GM18873 (cell line): ENCODE results near the gene MDM2.

ENCODE experiments used
- ATAC-seq: cut with Tn5 transposase; IDR thresholded peaks from one replicate; pipeline ENCODE4 v1.9.1; 2021; ENCODE audit warnings: mild to moderate bottlenecking, moderate library complexity, moderate number of reproducible peaks; ENCODE audit not compliant: unreplicated experiment, low FRiP score

The MDM2 gene

DNA sequence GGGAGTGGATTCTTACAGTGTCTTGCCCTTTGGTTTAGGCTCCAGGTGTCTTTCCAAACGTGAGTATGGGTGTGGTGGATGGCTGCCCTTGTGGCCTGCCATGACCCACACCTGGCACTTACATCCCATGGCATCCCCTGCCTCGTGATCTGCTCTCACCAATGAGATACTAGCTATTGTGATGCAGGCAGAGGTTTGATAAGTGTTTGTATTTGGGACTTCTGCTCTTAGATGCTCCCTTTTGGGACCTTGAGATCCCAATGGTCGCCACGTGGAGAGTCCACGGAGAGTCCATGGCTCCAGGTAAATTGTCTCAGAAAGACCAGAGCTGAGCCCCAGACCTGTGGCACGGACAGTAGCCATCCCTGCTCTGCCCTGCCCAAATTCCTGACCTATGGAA lies 62.5 kb downstream of the MDM2 start:
- no peak for ATAC-seq

DNA sequence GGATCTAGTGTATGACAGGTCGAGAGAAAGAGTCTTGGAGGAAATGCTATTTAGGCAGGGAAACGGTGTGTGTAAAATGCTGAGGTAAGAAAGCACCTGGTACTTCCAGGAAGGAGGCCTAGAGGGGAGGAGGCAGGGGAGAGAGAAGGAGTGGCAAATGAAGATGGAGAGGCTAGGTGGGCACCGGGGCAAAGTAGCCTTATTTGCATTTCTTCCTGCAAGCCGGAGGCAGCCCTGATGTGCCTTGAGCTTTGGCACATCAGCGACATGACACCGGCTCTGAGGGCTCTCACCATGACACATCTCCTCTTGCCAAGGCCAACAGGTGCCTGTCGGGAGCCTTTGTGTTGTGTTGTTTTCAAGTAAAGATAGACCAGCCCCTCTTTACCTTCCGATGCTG lies 63.4 kb downstream of the MDM2 start:
- ATAC-seq = no peak

DNA sequence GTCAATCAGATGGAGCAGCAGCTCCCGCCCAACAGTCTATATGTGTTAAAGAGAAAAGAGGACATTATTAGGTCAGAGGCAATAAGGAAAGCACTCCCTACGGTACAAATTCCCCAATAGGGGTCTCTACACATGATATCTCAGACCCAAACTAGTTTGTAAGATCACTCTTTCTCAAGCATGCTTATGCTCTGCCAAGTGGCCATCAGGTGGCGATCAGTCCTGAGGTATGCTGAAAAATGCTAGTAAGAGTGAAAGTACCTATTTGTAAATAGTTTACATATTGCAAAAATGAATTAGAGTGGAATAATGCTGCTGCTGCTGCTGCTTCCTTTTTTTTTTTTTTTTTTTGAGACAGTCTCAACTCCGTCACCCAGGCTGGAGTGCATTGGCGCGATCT lies 63.9 kb downstream of the MDM2 start:
- ATAC-seq = no peak

DNA sequence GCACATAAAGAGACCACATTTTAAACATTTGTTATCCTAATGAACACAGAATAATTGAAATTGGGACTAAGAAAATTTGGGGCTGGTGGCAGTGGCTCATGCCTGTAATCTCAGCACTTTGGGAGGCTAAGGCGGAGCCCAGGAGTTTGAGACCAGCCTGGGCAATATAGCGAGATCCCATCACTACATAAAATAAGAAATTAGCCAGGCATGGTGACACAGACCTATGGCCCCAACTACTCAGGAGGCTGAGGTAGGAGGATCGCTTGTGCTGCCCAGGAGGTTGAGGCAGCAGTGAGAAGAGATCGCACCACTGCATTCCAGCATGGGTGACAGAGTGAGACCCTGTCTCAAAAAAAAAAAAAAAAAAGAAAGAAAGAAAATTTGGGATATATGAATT lies 65.3 kb downstream of the MDM2 start:
- no peak for ATAC-seq

DNA sequence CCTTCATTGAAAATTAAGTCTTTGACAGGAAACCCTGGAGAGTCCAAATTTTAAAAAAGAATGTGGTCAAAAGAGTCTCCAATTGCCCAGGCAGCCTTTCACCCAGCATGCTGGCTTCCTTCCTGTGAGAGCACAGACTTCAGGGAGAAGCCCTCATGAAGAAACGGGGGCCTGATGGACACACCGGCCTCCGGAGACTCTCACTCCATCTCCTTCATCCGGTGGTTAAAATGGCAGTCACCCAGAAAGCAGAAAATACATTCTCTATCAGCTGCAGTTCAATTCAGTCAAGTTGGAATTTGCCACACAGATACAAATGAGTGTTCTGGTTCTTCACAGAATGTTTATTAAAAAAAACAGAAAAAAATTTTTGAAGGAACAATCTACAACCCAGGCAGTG lies 68.5 kb downstream of the MDM2 start:
- no peak for ATAC-seq

DNA sequence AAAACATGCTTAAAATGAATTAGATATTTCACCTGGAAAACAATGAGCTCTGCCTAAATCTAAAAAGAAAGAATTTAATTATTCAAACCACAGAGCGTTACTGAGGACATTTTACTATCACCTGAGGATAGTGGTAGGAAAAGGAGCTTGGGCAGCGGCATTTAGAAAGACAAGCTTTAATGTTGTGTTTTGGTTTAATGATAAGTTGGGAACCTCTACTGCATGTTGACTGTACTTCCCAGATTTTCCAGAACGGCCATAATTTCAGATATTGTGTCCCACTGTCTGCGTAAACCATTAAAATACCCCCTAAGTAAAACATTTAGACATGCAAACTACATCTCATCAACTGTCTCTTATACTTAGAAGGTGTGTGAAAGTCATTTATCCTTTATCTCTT lies 69.6 kb downstream of the MDM2 start:
- ATAC-seq = no peak

DNA sequence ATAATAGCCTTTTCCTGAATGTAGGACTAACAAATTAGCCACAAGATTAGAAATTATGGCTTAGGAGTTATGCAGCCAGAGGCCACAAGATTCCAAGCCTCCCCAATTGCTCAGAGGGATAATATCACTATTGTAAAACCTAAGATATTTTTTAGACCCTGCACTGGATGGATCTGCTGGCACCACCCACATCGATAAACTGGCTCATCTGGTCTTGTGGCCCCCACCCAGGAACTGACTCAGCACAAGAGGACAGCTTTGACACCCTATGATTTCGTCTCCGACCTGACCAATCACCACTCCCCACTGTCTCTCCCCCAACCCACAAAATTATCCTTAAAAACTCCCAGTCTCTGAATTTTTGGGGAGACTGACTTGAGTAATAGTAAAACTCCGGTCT lies 70.3 kb downstream of the MDM2 start:
- ATAC-seq = no peak

DNA sequence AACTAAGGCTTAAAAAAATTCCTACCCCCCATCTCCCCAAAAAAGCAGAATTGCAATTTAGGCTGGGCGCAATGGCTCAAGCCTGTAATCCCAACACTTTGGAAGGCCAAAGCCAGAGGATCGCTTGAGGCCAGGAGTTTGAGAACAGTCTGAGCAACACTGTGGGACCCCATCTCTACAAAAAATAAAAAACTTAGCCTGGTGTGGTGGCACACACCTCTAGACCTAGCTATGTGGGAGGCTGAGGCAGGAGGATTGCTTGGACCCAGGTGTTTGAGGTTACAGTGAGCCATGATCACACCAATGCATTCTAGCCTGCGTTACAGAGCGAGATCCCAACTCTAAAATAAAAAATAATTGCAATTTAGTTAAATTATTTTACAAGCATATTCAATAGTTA lies 70.9 kb downstream of the MDM2 start:
- no peak for ATAC-seq

DNA sequence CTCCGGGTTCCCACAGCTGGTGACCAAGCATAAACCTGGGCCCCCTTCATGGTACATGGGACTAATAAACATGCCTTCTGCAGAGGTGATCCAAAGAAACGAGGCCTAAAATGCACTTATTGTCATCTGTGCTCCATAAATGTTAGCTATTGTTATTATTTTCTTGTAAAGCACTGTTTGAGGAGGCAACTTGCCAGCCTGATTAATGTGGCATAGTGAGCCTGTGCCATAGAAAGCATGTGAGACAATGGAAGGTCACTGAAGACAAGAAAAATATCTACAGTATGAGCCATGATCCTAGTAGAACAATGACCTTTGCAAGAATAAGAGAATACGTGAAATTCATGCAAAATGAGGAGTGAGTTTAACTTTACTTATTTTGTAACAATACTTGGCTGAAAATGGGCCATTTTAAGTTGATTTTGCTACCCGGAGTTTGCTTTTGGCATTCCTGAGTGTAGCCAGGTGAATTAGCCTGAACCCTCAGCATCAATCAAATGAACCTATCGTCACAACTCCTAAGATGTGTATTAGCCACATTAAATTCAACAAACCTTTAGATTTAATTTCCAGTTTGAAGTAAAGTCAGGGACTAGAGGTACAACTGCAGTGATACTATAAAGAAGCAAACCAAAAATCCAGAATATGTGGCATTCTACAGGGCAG lies 72.8 kb downstream of the MDM2 start:
- ATAC-seq = no peak

DNA sequence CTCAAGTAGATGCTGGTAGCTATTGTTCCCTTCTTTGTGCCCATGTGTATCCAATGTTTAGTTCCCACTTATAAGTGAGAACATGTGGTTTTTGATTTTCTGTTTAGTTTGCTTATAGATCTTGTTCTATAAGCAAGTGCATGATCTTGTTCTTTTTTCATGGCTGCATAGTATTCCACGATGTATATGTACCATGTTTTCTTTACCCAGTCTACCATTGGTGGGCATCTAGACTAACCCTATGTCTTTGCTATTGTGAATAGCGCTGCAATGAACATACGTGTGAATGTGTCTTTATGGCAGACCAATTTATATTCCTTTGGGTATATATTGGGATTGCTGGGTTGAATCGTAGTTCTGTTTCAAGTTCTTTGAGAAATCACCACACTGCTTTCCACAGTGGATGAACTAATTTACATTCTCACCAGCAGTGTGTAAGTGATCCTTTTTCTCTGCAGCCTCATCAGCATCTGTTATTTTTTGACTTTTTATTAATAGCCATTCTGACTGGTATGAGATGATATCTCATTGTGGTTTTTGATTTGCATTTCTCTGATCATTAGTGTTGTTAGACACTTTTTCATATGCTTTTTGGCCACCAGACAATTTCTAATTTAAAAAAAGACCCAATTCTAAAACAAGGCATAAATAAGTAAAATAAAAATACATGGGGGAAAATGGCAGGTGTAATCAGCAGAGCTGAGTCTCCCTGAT lies 74.4 kb downstream of the MDM2 start:
- no peak for ATAC-seq

DNA sequence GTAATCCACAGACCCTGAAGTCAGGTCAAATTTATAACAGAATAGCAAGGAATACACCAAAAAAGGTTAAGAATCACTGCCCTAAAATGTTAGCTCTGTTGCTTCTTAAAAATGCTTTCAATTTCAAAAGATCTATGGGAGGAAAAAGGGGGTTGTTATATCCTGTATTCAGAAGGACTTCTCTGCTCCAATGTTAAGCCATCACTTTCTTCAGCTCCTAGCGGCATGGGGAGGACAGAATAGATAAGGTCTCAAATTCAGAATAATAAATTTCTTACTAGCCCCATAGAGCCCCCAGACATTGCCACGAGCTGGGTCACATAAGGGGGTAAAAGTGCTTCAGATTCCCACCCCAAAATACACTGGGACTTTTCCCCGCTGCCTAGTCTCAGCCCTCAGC lies 75.2 kb downstream of the MDM2 start:
- no peak for ATAC-seq

DNA sequence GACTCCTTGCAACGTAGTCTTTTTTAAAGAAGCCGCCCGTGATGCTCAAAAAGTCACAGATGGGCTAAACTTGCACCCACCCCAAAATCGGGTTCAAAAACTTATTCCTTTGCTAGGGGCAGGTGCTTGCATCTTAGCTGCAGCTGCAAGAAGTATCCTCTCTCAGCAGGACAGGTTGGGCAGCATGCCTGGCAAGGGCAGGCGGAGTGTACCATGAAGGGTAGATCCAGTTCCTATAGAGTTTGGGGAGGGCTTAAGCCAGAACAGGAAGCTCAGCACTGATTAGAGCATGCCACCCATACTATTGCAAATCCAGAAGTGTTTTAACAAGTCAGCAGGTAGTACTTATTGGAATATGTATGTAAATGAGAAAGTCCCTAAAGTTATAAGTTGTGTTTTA lies 76.3 kb downstream of the MDM2 start:
- ATAC-seq = no peak

DNA sequence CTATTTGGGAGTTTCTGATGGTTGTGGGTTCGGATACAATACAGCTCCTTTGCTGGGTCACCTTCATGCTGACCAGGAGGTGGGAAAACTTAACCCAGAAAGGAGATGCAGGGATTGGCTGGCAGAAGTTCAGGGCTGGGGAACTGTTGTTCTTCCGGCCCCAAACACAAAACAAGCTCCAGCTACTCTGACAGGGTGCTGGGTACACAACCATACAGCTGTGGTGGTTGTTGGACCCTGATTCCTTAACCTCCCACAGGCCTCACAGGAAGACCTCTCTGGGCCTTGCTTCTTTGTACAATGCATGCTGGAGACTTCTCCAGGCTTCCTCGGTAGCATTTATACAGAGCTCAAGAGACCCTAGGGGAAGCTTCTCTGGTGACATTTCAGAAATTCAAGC lies 77.4 kb downstream of the MDM2 start:
- no peak for ATAC-seq

DNA sequence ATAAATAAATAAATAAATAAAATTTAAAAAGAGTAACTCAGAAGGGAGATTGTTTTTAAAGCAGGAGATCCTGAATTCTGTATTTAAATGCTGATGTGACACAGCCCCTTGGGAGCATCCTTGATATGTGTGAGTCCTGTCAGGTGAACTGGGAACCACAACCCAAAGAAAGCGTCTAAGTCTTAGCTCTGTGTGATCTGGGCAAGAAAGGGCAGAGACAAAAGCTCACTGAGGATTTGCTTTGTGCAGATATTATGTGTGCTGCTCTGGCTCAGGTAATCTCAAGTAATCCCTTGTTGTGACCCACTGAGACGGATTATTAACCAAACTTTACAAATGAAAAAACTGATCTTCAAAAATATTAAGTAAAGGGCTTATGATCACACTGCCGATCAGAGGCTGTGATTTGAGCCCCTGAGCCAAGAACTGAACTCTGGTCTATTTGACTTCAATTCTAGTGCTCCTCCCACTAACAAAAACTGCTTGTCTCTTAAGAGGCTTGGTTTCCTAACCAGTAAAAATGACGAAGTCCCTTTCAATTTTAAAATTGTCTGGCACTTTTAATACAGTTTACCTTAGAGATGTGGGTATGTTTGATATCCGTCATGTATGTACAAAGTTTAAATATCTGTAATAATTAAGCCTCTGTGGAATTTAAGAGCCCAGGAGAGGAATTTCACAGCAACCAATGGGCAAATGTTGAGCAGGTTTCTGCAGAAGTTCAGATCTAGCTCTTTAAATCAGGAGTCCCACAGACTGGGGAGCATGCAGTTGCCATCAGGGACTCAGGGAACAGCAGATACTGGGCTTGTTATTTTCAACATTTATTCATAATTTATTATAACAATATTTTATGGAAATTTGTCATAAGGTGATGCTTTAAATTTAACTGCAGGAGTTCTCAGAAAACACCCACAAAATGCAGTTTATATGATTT lies 78.9 kb downstream of the MDM2 start:
- ATAC-seq = no peak

DNA sequence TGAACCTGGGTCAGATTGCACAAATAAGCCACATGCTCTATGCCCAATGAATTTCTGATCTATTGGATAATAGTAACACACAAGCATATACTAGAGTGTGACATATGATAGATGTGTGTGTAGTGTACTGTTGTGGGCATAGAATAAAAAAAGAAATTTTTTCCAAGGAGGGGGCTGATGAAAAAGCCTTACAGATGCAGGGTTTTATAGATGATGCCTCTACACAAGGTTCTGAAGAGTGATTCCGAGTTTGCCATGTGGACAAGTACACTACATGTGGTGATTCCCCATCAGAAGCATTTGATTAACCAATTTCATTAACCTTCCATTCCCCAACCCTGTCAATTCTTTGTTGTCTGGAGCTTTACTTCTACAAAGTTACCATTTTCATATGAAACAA lies 79.7 kb downstream of the MDM2 start:
- ATAC-seq = no peak

DNA sequence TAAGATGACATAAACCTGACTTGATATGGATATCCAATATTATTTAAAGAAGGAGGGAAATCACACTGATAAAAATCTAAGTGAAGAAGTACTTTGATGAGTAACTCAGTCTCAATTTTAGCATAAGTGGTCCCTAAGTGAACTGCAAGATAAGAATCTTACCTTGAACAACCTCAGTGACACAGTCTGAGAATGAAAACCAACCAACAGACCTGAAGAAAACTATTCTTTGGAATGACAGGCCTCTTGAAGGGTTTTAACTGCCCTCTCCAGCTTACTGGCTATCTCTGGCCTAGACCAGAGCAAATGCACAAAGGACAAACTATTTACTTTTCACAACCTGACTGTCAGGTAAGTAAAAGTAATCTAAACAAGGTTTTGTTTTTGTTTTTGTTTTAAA lies 80.3 kb downstream of the MDM2 start:
- ATAC-seq = no peak

DNA sequence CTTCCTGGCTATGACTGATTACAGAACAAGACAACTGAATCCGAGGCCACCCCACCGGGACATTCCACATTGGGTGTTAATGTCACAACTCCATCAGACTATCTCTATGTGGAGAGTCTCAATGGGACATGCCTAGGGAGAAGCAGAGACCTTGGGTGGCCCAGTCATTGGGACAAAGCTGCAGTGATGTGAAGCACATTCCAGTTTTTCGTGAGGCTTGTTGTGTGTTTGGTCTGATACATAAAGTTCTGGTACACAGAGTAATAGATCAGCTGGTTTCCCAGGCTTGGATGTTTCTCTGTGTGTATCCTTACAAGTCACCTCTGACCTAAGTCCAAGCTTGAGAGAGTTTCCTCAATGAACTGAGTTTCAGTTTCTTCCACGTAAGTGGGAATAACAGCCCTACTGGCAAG lies 82.7 kb downstream of the MDM2 start:
- ATAC-seq = no peak

DNA sequence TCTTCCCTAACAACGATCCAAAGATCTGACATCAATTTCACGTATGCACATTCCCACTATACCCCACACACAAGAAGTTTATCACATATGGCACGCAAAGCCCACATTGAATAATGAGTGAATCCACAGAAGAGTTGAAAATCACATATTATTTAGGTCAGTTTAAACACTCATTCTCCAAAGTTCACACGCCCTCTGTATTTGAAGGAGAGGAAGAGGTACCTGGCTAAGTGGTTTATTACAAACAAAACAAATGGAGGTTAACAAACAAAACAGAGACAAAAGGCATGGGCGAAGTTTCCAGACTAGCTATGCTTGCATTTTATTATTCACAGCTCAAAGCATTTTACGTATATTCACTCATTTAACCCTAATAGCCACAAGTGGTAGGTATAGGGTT lies 83.2 kb downstream of the MDM2 start:
- no peak for ATAC-seq

DNA sequence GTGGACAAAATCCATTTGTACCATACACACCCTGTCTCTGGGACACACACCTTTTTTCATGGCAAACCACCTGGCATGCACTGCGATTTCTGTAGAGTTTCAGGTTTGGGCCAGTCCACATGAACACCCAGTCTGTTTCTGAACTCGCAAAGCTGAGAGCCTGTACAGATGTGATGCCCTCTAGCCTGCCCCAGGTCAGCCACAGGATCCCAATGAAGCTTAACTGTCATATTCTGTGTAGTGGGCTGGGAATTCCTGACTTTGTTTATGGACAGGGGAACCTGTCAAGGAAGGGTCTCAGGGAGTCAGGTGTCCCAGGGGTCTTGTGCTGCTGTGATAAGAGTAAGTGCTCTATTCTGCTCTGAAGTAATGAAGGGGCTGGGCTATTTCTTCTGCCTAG lies 85.2 kb downstream of the MDM2 start:
- no peak for ATAC-seq

DNA sequence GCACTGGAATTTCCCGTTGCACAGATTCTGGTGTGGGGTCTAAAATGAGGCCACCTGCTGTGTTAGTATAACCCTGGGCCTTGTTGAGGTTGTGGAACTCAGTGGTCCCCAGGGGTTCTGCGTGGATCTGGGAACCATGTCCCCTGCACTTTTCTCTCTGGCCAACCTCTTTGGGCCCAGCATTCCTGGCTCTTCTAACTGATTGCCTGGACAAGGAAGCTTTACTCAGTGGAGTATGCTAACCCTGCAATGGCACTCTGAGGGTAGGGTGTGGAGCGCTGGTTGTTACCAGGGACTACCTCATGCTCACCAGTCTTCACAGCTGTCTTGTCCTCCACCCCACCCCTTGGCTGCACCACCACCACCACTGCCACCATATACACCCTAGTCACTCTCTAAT lies 85.8 kb downstream of the MDM2 start:
- ATAC-seq = no peak

DNA sequence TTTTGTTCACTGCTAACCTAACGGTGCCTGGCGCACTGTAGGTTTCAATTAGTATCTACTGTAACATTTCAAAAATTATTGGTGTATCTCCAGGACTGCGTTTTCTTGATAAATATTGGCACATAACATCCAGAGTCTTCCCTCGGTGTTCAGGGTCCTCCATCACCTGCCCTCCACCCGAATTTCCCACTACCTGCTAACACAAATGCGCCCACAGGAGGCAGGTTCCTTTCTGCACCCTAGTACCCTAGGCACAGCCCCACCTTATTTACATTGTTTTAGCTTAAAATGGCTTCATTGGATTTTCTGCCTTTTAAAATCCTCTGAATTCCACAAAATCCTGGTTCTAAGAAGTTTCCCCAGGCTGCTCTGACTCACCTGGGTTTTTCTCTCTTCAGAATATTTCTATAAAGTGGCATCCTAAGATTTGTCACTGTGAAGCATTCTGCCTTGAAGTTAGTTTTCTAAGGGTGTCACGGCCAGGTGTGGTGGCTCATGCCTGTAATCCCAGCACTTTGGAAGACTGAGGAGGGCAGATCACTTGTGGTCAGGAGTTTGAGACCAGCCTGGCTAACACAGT lies 86.4 kb downstream of the MDM2 start:
- no peak for ATAC-seq
